GM12873 (cell line): ENCODE data around the gene CCR7.

Experiments used
- TF ChIP-seq, protein P1 (sequence below): IDR thresholded peaks from 2 replicates; pipeline ENCODE4 v1.5.1; 2012; ENCODE audit warnings: low read depth, mild to moderate bottlenecking, moderate library complexity, low read length, control low read depth; ENCODE audit not compliant: insufficient read depth; ENCODE audit errors: missing control alignments

CCR7 gene

DNA sequence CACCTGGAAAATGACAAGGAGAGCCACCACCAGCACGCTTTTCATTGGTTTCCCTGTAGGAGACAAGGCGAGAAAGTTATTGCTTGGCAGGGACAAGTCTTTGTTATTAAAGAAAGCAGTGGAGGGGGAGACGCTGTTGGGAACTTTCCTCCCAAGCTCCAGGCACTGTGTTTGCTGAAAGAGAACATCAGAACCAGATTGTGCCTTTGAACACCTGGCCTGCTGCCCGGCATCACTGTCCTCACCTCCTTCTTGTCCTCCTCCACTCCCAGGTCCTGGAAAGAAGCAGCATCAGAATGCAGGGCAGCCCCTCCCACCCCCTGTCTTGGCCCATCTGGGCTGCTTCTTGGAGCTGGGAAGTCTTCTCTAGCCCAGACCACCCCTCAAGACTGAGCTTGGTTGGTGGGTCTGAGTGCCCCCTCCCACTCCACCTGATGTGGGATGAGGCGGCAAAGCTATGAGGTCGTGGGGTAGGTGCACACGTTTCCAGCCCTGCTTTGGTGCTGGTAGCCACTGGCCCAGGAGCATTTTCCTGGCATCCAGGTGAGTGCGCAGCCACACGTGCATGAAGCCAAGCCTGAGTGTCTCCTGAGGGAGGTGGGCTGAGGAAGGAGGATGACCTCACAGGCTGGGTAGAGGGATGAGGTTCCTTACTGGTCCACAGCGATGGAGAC lies 6.2 kb downstream of the CCR7 start:
- TF ChIP-seq, protein P1, sequence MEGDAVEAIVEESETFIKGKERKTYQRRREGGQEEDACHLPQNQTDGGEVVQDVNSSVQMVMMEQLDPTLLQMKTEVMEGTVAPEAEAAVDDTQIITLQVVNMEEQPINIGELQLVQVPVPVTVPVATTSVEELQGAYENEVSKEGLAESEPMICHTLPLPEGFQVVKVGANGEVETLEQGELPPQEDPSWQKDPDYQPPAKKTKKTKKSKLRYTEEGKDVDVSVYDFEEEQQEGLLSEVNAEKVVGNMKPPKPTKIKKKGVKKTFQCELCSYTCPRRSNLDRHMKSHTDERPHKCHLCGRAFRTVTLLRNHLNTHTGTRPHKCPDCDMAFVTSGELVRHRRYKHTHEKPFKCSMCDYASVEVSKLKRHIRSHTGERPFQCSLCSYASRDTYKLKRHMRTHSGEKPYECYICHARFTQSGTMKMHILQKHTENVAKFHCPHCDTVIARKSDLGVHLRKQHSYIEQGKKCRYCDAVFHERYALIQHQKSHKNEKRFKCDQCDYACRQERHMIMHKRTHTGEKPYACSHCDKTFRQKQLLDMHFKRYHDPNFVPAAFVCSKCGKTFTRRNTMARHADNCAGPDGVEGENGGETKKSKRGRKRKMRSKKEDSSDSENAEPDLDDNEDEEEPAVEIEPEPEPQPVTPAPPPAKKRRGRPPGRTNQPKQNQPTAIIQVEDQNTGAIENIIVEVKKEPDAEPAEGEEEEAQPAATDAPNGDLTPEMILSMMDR = no peak

DNA sequence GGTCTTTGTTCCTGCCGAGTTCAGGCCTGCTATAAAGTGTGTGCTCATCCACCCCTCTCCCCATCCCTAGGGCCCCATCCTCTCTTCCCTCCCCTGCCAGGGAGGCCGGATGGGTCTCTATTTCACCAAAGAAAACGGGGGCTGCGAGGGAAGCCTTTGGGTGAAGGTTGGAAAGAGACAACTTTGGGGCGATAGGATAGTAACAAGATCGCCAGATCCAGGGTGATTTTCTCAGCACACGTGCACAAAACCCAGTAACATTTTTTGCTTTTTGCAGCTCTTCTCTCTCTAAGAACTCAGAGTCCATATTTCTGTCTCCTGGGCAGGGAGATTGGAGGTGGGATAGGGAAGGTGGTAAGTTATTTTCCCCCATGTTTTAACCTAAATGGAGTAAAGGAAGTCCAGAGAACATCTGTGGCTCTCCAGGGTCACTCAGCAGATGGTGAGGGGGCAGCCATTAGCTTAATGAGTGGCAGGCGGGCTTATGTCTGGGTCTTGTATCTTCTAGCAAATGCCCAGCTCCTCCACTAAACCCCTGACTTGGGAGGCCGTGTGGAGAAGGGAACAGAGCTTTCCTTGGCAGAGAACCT lies 6.9 kb downstream of the CCR7 start:
- TF ChIP-seq, protein P1 = no peak

DNA sequence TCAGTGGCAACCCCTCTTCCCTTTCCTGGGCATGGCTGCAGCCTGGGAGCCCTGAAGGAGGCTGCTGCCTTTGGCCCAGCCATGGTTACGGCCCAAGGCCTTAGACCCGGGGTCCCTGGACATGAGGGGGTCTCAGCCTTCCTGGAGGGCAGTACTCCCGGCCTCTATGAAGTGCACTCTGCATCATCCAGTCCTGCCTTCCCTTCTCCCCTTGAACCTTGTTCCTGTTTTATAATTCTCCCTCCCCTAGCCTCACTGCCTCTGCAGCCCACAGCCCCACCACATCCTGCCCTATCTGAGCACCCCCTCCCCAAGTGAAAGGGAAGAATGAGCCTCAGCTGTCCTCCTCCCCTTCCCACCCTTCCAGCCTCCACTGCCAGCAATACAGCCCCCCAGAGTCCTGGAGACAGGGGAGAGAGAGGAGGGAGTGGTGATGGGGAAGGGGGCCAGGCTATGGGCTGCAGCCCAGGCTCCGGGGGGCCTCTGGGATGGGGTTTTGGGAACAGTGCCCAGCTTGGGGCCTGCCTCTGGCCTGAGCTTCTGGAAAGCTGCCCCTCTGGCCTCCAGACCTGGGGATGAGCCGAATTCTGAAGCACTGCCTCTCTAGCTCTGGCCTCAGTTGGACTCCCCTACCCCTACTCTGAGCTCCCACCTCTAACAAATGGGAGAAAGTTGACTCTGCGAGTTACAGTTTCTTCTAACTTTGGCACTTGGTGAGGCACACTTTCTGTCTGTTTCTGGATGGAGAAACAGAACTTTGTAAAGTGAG lies 7.6 kb downstream of the CCR7 start:
- TF ChIP-seq, protein P1 = no peak

DNA sequence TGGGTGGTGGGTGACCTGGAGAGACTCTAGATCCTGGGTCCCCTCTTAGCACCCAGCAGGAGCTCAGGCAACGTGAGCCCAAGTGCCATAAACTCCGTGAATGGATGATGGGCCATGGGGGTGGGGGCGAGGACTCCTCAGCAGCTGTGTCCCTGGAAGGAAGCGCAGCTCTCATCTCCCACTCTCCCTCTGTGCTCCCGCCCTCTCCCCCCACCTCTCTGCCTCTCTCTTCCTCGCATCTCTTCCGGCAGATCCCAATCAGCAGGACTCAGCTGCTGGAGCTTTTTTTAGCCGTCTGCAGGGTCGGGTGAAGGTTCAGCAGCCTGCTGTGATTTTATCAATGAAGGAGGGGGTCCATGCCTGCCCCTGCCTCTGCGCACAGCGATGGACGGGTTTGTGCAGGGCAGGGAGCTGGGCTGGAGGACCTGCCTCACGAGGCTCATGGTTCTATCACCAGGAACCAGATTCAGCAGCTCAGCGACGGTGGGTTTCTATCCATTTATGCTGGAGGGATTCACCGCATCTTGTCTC lies 8.3 kb downstream of the CCR7 start:
- TF ChIP-seq, protein P1 = no peak

DNA sequence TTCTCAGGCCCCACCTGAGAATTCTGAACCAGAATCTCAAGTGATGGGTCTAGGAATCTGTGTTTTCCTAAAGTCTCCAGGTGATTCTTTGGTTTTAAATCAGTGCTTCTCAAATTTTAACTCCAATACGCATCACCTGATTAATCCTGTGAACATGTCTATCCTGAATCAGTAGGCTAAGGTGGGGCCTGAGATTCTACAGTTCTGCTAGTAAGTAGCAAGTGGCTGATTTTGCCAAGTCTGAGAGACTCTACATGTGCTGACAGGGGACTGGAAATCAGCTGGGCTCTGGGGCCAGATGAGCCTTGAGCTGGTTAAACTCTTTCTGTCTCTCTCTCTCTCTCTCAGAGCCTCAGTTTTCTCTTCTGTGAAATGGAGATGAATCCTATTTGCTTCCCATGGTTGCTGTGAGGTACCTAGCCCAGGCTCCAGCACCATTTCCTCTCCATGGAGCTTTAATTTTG lies 9.0 kb downstream of the CCR7 start:
- TF ChIP-seq, protein P1 = no peak

DNA sequence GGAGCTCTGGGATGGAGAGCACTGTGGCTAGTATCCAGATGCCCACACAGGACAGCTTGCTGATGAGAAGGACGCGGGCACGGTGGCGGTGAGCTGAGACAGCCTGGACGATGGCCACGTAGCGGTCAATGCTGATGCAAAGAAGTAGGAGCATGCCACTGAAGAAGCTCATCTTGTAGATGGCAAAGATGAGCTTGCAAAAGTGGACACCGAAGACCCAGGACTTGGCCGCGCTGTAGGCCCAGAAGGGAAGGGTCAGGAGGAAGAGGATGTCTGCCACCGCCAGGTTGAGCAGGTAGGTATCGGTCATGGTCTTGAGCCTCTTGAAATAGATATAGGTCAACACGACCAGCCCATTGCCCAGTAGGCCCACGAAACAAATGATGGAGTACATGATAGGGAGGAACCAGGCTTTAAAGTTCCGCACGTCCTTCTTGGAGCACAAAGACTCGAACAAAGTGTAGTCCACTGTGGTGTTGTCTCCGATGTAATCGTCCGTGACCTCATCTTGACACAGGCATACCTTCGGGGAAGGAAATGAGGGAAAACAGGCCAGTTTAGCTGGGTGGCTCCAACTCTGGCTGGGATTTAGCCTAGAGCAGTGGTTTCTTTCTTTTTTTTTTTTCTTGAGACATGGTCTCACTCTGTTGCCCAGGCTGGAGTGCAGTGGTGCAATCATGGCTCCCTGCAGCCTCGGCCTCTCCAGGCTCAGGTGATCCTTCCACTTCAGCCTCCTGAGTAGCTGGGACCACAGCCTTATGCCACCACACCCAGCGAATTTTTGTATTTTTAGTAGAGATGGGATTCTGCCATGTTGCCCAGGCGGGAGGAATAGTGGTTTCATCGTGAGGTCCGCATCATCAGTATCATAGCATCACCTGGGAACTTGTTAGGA lies 9.7 kb downstream of the CCR7 start:
- TF ChIP-seq, protein P1 = no peak
